HepG2 (cell line): Measurements from ENCODE around the gene BCAM. TPM values are rescaled to one million over a fixed set of nuclear protein-coding genes. Genes with fewer than 3 reads are reported as not detected.

Source experiments
- GABPB1 ChIP-seq: IDR thresholded peaks from 2 replicates; pipeline ENCODE4 v1.6.1; 2016; ENCODE audit warnings: mild to moderate bottlenecking, missing genetic modification reagents, moderate library complexity, missing compliant biosample characterization
- LCORL ChIP-seq, 2 experiments: fragments of 450-650 bp in 1 of 2; sonication (generic) in 1 of 2; formaldehyde crosslinking in 1 of 2; IDR thresholded peaks; 2 replicates each; pipeline versions ENCODE4 v1.5.0 to v1.6.1; 2017 to 2020; ENCODE audit warnings: antibody characterized with exemption in 1 of 2, missing genetic modification reagents in 1 of 2
- NONO ChIP-seq, 2 experiments: fragments of 450-650 bp in 1 of 2; sonication (generic) in 1 of 2; formaldehyde crosslinking in 1 of 2; IDR thresholded peaks in 1 of 2; conservative IDR thresholded peaks in 1 of 2; 2 replicates each; pipeline versions ENCODE4 v1.6.1 to v1.8.0; 2017 to 2022; ENCODE audit warnings: mild to moderate bottlenecking in 1 of 2, missing genetic modification reagents in 1 of 2, moderate library complexity in 1 of 2
- NR2F6 ChIP-seq, 2 experiments: IDR thresholded peaks; 2 replicates each; pipeline ENCODE4 v1.6.1; 2016; ENCODE audit warnings: antibody characterized with exemption in 1 of 2, mild to moderate bottlenecking in 1 of 2
- PAX8 ChIP-seq: sonication (generic); formaldehyde crosslinking; IDR thresholded peaks from 2 replicates; pipeline ENCODE4 v1.8.0; 2022; ENCODE audit warnings: mild to moderate bottlenecking, missing genetic modification reagents, borderline replicate concordance
- PHF8 ChIP-seq: sonication (generic); formaldehyde crosslinking; IDR thresholded peaks from 2 replicates; pipeline ENCODE4 v1.5.0; 2020; ENCODE audit warnings: missing genetic modification reagents
- POGZ ChIP-seq: sonication (generic); formaldehyde crosslinking; IDR thresholded peaks from 2 replicates; pipeline ENCODE4 v1.4.0; 2020; ENCODE audit warnings: mild to moderate bottlenecking, missing genetic modification reagents
- TAF1 ChIP-seq: sonication (generic); formaldehyde crosslinking; IDR thresholded peaks from 2 replicates; pipeline ENCODE4 v1.4.0; 2020; ENCODE audit warnings: missing genetic modification reagents
- ZBTB38 ChIP-seq: sonication (generic); formaldehyde crosslinking; IDR thresholded peaks from 2 replicates; pipeline ENCODE4 v1.5.1; 2020; ENCODE audit warnings: mild to moderate bottlenecking, missing genetic modification reagents
- ZIK1 ChIP-seq: sonication (generic); formaldehyde crosslinking; IDR thresholded peaks from 2 replicates; pipeline ENCODE4 v1.5.0; 2020; ENCODE audit warnings: mild to moderate bottlenecking, low read depth, missing genetic modification reagents, borderline replicate concordance
- ZKSCAN8 ChIP-seq: IDR thresholded peaks from 2 replicates; pipeline ENCODE4 v1.6.1; 2016; ENCODE audit warnings: borderline replicate concordance, missing genetic modification reagents, missing compliant biosample characterization
- ZNF343 ChIP-seq: sonication (generic); formaldehyde crosslinking; IDR thresholded peaks from 2 replicates; pipeline ENCODE4 v1.4.0; 2020; ENCODE audit warnings: mild to moderate bottlenecking, missing genetic modification reagents
- ZNF383 ChIP-seq: sonication (generic); formaldehyde crosslinking; IDR thresholded peaks from 2 replicates; pipeline ENCODE4 v1.4.0; 2020; ENCODE audit warnings: missing genetic modification reagents, mild to moderate bottlenecking, borderline replicate concordance
- ZNF501 ChIP-seq: sonication (generic); formaldehyde crosslinking; IDR thresholded peaks from 2 replicates; pipeline ENCODE4 v1.5.1; 2020; ENCODE audit warnings: mild to moderate bottlenecking, moderate library complexity, missing genetic modification reagents
- ZNF740 ChIP-seq: sonication (generic); formaldehyde crosslinking; IDR thresholded peaks from 2 replicates; pipeline ENCODE4 v1.4.0; 2020; ENCODE audit warnings: missing genetic modification reagents
- polyA plus RNA-seq, 8 experiments: library from polyadenylated mRNA; depleted of rRNA in 3 of 8; stranded (reverse) in 7 of 8; unstranded in 1 of 8; fragments of >200 nt; fragmentation: Illumina TruSeq in 4 of 8; extraction: Trizol in 4 of 8; gene quantifications; 2 replicates each; pipeline versions ENCODE4 v1.2.1 to v1.2.3, GENCODE V29; 2011 to 2016; ENCODE audit warnings: low read depth in 4 of 8, missing spikeins in 1 of 8, mixed read lengths in 1 of 8; ENCODE audit not compliant: insufficient read depth in 1 of 8
- total RNA-seq, 5 experiments: library from RNA; depleted of rRNA; stranded (reverse); fragments of >200 nt; fragmentation: Illumina TruSeq; extraction: Trizol; gene quantifications; 2 replicates each; pipeline ENCODE4 v1.2.3, GENCODE V29; 2016; ENCODE audit warnings: low read depth in 1 of 5
- TF ChIP-seq, protein P1 (sequence below): sonication (generic); formaldehyde crosslinking; IDR thresholded peaks from 2 replicates; pipeline ENCODE4 v1.8.1; 2023; ENCODE audit warnings: mild to moderate bottlenecking, missing genetic modification reagents, borderline replicate concordance
- TF ChIP-seq, protein P2 (sequence below): sonication (generic); formaldehyde crosslinking; IDR thresholded peaks from one replicate; pipeline ENCODE4 v1.5.1; 2020; ENCODE audit warnings: mild to moderate bottlenecking, missing genetic modification reagents; ENCODE audit errors: not compliant biosample characterization

BCAM gene
- total and polyA plus RNA-seq, 2 of the 13 experiments (the other 11 are each of a cell fraction or from before 2014, with no cell fraction given), result 51.2 to 62.7 TPM

GRCh38 chr19:44808463-44809371, at the start of gene BCAM (continued):
- TF ChIP-seq PAX8 (CRISPR knock-in tag) (peak; percentile 77; the same call in 1 of the 2 replicates), LCORL (IDR thresholded peaks at IDR 0.05) (no peak), LCORL (CRISPR knock-in tag; IDR thresholded peaks at IDR 0.05) (peak; percentile 50), ZNF383 (CRISPR knock-in tag) (no peak), PHF8 (peak; percentile 51), ZNF343 (CRISPR knock-in tag) (no peak), TAF1 (peak; percentile 77), ZBTB38 (CRISPR knock-in tag) (no peak), GABPB1 (CRISPR knock-in tag) (peak; percentile 45; the same call in 1 of the 2 replicates), ZNF501 (CRISPR knock-in tag) (peak; percentile 39; the same call in 1 of the 2 replicates), ZNF740 (no peak), ZKSCAN8 (0 out of 2 replicates have a peak, but pooled peaks have one; percentile 22), NONO (IDR thresholded peaks at IDR 0.05) (no peak), NONO (CRISPR knock-in tag; conservative IDR thresholded peaks at IDR 0.05) (0 out of 2 replicates have a peak, but pooled peaks have one; percentile 25), POGZ (CRISPR knock-in tag) (peak; percentile 22; the same call in 1 of the 2 replicates), ZIK1 (no peak), NR2F6 (IDR thresholded peaks at IDR 0.05) (no peak), NR2F6 (CRISPR knock-in tag; IDR thresholded peaks at IDR 0.05) (0 out of 2 replicates have a peak, but pooled peaks have one; percentile 13)
- TF ChIP-seq, protein P1, sequence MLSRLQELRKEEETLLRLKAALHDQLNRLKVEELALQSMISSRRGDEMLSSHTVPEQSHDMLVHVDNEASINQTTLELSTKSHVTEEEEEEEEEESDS (CRISPR knock-in tag), result no peak
- TF ChIP-seq, protein P2, sequence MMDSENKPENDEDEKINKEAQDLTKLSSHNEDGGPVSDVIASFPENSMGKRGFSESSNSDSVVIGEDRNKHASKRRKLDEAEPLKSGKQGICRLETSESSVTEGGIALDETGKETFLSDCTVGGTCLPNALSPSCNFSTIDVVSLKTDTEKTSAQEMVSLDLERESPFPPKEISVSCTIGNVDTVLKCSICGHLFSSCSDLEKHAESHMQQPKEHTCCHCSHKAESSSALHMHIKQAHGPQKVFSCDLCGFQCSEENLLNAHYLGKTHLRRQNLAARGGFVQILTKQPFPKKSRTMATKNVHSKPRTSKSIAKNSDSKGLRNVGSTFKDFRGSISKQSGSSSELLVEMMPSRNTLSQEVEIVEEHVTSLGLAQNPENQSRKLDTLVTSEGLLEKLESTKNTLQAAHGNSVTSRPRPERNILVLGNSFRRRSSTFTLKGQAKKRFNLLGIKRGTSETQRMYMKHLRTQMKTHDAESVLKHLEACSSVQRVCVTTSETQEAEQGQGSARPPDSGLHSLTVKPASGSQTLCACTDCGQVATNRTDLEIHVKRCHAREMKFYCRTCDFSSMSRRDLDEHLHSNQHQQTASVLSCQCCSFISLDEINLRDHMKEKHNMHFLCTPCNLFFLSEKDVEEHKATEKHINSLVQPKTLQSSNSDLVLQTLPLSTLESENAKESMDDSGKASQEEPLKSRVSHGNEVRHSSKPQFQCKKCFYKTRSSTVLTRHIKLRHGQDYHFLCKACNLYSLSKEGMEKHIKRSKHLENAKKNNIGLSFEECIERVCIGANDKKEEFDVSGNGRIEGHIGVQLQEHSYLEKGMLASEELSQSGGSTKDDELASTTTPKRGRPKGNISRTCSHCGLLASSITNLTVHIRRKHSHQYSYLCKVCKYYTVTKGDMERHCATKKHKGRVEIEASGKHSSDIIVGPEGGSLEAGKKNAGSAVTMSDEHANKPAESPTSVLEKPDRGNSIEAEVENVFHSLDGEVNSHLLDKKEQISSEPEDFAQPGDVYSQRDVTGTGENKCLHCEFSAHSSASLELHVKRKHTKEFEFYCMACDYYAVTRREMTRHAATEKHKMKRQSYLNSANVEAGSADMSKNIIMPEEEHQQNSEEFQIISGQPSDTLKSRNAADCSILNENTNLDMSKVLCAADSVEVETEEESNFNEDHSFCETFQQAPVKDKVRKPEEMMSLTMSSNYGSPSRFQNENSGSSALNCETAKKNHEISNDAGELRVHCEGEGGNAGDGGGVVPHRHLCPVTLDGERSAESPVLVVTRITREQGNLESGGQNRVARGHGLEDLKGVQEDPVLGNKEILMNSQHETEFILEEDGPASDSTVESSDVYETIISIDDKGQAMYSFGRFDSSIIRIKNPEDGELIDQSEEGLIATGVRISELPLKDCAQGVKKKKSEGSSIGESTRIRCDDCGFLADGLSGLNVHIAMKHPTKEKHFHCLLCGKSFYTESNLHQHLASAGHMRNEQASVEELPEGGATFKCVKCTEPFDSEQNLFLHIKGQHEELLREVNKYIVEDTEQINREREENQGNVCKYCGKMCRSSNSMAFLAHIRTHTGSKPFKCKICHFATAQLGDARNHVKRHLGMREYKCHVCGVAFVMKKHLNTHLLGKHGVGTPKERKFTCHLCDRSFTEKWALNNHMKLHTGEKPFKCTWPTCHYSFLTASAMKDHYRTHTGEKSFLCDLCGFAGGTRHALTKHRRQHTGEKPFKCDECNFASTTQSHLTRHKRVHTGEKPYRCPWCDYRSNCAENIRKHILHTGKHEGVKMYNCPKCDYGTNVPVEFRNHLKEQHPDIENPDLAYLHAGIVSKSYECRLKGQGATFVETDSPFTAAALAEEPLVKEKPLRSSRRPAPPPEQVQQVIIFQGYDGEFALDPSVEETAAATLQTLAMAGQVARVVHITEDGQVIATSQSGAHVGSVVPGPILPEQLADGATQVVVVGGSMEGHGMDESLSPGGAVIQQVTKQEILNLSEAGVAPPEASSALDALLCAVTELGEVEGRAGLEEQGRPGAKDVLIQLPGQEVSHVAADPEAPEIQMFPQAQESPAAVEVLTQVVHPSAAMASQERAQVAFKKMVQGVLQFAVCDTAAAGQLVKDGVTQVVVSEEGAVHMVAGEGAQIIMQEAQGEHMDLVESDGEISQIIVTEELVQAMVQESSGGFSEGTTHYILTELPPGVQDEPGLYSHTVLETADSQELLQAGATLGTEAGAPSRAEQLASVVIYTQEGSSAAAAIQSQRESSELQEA, result peak; percentile 13
